IPS-11a (cell line): Measurements from ENCODE around the gene SAMD4B.

Experiments used
- H3K4me3 ChIP-seq: one replicate; pipeline ENCODE4 v1.5.1; 2013; ENCODE audit warnings: low read depth, low read length, control low read depth

SAMD4B gene

GRCh38 chr19:39389631-39390414 is 47.6 kb downstream of the SAMD4B start:
- peak overlapping the region; percentile 91 for H3K4me3 ChIP-seq

- H3K4me3 ChIP-seq: peak overlapping the region; percentile 91
Measured at GRCh38 chr19:39390451-39390750, 48.2 kb downstream of the SAMD4B start.

GRCh38 chr19:39390751-39391437 is 48.7 kb downstream of the SAMD4B start, which contains the start of the genes MED29 and PAF1:
Gene MED29, plus strand, starts transcription at chr19:39391378. Its CDS starts 45 bp downstream, at chr19:39391423.
Gene PAF1, minus strand, starts transcription at chr19:39391106. Its CDS starts 242 bp downstream, at chr19:39390864.
- peak within 1 kb of the TSS; percentile 91 for H3K4me3 ChIP-seq

GRCh38 chr19:39397360-39398296 is 55.4 kb downstream of the SAMD4B start:
- no peak overlapping the region for H3K4me3 ChIP-seq

GRCh38 chr19:39398297-39398864 is 56.2 kb downstream of the SAMD4B start:
- no peak overlapping the region for H3K4me3 ChIP-seq

- no peak overlapping the region for H3K4me3 ChIP-seq
Measured at GRCh38 chr19:39399668-39400050, 57.4 kb downstream of the SAMD4B start.

GRCh38 chr19:39400061-39400460 is 57.8 kb downstream of the SAMD4B start:
- no peak overlapping the region for H3K4me3 ChIP-seq

GRCh38 chr19:39401070-39401548 is 58.9 kb downstream of the SAMD4B start:
- H3K4me3 ChIP-seq: no peak overlapping the region

GRCh38 chr19:39401549-39402345 is 59.5 kb downstream of the SAMD4B start:
- H3K4me3 ChIP-seq: peak overlapping the region; percentile 21

- peak overlapping the region; percentile 39 for H3K4me3 ChIP-seq
Measured at GRCh38 chr19:39402346-39403300, 60.4 kb downstream of the SAMD4B start.

GRCh38 chr19:39403331-39404312 is 61.4 kb downstream of the SAMD4B start:
- peak overlapping the region; percentile 39 for H3K4me3 ChIP-seq

- no peak overlapping the region for H3K4me3 ChIP-seq
Measured at GRCh38 chr19:39405261-39405957, 63.2 kb downstream of the SAMD4B start.

GRCh38 chr19:39405958-39406655 is 63.9 kb downstream of the SAMD4B start:
- peak overlapping the region; percentile 13 for H3K4me3 ChIP-seq

GRCh38 chr19:39406656-39407409 is 64.6 kb downstream of the SAMD4B start, which contains the start of gene ZFP36:
Gene ZFP36, plus strand, starts transcription at chr19:39406847. Its CDS starts 58 bp downstream, at chr19:39406905.
- H3K4me3 ChIP-seq: peak within 1 kb of the TSS; percentile 91

GRCh38 chr19:39407410-39407659 is 65.1 kb downstream of the SAMD4B start:
- H3K4me3 ChIP-seq: peak overlapping the region; percentile 91
